ENCODE measurements around the gene RUNX3.

Gene RUNX3

DNA sequence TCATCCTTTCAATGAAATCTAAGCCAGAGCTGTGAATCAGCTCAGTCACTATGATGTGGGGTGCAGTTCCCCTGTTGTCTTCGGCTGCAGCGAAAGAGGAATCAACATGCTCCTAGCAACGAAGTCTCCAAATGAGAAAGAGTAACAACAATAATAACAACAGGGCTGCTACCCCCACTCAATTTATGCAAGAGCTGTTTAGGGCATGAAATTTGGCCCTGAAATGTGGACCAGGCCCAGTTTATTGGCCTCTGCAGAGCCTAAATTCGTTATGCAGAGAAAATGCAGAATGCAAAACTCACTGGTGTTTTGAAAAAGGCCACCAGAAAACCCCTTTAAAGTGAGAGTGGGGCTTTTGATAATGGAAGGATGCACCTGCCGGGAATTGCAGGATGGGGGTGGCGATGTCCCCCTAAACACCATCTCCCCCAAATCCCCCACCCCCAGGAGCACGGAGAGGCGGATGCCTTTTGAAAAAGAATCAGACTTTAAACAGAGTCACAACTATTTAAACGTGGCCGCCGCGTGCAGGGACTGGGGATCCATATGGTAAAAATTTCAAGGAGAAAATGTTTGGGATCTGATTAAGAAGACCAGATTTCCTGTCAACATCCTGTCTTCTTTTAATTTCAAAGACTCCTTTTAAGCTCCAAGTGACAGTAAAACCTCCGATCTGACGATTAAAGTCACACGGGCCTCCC lies 1.9 kb downstream of the RUNX3 start:
- DNase-seq: no peak

DNA sequence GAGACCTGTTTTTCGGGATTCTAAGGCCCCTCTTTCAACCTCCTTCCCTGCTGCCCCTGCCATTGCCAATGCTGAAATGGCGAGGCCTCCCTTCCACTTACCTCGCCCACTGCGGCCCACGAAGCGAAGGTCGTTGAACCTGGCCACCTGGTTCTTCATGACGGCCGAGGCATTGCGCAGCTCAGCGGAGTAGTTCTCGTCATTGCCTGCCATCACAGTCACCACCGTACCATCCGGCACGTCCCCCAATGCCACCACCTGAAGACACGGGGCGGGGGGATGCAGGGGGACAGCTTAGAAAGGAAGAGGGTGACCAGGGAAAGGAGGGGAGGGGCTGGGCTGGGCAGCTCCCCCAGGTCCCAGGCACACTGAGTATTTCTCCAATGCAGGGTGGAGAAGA lies 2.6 kb downstream of the RUNX3 start:
- DNase-seq: no peak

DNA sequence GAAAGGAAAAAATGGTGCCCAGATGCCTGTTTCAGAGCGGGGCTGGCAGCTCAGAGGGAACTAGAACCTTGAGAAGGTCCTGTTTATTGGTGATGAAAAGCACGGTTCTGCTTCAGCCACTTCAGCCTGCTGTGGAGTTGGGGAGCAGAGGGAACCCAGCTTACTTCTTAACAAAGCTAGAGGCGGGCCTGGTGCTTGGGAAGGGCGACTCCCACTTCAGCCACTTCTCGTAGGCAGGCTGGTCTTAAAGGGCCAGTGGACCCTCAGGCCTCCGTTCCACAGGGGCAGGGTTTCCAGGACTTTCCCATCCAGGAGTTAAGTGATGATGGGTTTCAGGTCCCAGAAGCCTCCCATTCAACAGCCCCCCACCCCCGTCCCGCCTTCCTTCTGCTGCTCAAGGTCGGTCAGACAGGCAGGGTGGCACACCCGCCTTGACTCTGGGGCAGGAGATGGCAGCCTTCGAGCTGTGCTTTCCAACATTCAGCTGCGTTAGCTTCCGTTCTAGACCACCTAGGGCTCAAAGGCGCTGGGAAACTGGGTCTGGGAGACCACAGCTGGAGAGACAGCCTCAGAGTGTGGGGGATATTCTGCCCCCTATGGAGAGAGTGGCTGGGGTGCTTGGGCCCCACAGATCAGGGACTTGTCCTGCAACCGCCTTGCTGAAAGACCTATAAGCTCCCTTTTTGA lies 3.4 kb downstream of the RUNX3 start:
- no peak for DNase-seq

DNA sequence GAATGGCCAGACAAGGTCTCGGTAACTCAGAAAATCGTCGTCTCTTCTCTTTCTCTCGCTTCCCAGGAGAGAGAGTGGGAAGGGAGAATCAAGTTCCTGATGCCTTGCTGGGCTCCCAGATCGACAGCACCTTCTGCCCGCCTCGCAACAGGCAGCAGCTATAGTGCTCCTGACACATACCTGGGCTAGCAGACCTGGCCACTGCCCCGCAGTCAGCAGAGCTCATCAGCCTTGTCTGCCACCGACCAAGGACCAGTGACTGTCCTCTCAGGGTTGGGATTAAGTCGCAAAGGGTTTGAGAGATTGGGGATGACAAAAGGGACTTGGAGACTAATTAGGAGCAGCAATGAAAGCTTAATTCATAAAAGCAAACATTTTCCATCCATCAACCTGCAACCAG lies 4.1 kb downstream of the RUNX3 start:
- DNase-seq: no peak

DNA sequence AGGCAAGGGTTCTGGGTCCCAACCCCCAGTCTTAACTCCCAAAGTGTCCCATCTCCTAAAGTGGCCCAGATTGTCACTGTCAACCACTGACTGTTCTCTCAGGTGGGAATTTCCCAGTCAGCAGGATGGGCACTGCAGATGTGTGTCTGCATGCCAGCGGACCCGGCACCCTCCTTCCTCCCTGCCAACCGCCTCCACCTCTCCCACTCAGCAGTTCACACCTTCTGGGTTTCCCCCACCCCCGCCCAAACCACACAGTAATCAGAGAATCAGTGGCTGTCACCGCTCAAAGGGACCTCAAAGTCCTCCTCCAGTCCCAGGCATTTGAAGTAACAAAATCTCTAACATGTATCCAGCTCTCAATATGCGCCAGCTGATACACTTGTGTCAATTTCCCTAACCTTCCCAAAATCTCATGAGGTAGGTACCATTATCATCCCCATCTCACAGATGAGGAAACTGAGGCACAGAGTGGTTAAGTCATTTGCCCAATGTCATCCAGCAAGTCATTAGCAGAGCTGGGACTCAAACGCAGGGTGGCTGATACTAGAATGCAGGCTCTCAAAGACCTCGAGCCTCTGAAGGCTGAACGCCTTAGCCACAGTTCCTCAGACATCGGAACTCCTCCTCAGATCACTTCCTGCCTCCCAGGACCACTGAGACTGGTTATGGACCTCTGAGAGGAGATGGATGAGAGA lies 4.8 kb downstream of the RUNX3 start:
- DNase-seq: no peak

DNA sequence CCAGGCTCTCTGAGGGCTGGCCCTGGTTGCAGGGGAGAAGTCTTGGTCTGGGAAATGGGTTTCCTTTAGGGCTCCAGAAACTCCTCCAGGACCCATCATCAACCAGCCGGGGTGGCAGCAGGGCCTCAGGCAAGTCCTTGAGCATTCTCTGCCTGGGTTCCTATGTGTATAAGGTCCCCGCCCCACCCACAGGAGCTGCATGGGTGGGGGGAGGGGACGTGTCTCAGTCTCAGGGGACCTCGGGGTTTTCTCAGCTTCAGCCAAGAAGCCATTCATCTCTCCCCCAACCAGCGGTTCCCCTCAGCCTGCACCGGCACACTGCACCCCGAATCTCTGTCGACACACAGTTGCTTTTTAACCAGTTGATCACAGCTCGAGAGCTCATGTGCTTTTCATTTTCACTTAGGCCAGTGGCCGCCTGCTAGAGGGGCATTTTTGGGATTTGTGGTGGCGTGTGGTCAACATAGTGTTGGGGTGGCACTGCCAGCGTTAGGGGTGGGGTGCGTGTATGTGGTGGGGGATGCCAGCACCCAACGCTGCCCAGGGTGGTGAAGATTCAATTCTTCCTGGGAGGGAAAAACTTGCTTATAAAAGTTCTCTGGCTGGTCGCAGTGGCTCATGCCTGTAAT lies 6.5 kb downstream of the RUNX3 start:
- DNase-seq: no peak

DNA sequence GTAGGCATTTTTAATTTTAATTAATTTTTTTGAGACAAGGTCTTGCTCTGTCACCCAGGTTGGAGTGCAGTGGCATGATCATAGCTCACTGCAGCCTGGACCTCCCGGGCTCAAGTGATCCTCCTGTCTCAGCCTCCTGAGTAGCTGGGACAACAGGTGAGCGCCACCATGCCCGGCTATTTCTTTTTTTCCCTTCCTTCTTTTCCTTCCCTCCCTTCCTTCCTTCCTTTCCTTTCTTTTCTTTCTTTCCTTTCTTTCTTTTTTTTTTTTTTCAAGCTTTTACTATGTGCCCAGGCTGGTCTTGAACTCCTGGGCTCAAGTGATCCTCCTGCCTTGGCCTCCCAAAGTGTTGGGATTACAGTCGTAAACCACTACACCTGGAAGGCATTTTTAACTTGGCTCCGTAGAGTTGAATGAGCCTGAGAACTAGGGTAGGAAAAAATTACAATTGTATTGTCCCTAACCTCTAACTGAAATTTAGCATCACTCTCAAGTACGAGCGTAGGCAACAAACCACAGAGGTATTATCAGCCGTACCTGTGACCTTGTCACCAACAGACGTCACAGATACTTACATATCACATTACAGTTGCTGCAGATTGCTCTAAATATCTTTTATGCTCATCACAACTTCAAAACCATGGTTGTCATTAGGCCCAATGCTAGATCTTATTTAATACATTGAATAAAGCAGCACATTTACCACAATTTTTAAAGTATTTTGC lies 8.0 kb downstream of the RUNX3 start:
- DNase-seq: no peak

DNA sequence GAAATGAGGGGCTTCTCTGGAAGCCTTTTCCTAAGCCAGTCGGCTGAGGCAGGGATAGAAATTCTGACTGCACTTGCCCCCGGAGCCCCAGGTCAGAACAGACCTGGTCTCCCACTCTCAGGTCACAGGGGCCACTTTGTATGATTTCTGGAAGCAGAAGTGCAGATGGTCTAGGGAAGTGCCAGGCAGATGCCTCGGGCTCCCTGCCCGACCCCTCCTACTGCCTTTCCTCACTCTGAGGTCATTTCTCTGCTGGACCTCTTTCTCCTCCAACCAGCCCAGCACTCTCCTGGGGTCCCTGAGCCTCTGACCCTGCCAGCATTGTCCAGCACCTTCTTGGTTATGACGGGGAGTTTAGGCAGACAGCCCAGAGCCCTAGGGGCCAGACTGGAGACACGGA lies 8.7 kb downstream of the RUNX3 start:
- no peak for DNase-seq

DNA sequence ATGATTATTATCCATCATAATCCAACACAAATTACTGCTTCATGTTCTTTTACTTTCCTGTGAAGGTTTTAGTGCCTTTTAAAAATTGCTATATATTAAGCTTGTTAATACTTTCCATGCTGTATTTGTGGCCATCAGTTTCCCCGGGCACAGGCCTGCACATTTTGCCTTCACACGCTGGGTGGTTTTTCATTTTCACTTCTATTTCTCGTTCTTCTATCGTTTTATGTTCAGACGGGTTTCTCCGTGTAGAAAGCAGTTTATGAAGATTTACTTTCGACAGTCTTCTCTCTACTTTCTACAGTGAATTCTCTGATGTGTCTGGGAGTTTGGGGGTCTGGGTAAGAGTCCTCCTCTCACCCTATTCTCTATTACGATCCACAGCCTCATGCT lies 9.5 kb downstream of the RUNX3 start:
- no peak for DNase-seq

DNA sequence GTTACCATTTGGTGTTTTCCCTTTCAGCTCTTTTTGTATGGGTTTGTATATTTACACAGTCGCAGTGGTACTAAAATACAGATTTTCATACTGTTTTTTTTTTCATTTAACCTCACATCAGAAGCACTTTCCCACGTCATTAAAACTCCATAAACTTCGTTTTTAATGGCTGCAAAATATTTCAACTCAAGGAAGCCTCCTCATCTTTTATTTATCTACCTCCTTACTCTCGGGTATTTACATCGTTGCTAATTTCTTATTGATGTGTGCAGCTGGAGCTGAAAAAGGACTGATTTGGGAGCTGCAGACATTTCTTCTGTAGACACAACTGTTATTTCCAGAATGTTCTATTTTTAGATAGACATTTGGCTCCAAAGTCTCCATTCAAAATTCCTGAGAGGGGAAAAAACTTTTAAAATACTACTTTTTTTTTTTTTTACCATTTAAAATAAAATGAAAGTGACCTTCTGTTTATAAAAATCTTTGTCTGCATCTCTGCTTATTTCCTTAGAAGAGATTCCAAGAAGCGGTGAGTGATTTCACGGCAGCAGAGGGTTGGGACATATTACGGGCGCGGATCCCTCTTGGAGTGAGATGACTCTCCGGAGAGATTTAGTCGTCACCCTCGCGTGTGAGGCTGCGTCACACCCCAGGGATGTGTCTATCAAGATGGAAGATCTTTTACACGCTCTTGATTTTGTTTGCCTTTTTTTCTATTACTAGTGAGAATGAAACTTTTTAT lies 10.1 kb downstream of the RUNX3 start:
- DNase-seq: no peak

DNA sequence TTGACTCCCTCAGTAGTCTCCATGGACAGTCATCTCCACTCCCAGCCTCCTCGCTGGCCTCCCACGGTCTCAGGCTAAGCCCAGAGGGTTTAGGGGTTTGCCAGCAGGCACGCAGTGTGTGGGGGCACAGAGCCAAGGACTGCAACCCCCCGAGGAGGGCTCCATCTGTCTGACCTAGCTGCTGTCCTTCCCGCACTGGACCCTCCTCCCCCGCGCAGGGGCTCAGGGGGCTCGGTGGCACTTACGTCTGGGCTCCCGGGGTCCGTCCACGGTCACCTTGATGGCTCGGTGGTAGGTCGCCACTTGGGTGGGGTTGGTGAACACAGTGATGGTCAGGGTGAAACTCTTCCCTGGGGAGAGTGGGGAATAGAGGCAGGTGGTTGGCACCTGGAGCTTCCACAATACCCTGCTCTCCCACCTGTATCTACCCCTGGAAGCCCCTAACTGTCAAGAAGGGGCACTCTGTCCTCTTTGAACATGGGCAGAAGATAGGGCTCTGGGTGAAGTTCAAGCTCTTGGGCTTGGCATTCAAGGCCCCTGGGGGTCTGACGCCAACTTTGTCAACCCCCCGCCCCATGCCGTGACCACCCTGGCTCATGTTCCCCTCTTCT lies 11.0 kb downstream of the RUNX3 start:
- DNase-seq: no peak

DNA sequence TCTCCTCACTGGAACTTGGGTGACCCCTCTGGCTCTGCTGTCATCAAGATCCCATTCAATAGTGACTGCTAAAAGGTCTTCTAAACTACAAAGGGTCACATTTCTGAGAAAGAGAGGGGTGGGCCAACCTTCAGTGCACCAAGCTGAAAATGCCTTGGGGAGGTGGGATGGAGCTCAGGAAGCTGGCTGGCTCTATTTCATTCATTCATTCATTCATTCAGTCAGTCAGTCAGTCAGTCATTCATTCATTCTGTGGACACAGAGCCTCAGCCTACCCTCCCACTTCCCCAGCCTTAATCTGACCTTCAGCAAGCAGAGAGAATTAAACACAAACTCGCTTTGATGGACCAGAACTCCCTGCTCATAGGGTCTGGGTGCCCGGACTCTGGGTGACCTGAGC lies 11.7 kb downstream of the RUNX3 start:
- no peak for DNase-seq

DNA sequence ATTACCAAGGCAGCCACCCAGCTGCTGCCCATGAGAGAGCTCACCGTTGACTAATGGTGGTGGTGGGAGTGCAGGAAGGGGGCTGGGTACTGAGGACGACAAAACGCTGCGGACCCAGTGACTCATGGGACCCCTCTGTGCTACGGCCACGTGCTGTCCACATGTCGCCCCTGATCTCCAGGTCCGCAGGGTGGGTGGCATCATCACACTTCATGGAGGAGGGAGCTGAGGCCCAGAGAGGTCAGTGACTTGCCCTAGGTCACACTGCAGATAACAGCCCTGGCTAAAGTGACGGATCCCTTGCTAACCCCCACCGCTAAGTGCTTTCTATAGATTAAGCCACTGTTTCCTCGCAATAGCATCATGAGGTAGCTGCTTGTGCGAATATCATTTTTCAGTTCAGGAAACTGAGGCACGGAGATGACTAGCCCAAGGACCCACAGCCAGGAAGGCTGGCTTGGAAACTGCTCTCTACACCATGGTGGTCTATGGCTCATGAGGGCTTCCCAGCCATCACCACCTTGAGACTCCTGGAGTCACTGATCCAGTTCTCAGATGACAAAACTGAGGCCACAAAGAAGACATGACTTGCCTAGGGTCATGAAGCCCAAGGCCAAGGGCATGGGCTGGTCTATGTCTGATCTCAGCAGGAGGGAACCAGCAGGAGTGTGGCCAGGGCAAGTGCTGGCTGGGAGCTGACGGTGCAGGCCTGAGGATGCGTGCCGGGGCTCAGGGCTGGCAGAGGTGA lies 12.6 kb downstream of the RUNX3 start:
- DNase-seq: no peak

DNA sequence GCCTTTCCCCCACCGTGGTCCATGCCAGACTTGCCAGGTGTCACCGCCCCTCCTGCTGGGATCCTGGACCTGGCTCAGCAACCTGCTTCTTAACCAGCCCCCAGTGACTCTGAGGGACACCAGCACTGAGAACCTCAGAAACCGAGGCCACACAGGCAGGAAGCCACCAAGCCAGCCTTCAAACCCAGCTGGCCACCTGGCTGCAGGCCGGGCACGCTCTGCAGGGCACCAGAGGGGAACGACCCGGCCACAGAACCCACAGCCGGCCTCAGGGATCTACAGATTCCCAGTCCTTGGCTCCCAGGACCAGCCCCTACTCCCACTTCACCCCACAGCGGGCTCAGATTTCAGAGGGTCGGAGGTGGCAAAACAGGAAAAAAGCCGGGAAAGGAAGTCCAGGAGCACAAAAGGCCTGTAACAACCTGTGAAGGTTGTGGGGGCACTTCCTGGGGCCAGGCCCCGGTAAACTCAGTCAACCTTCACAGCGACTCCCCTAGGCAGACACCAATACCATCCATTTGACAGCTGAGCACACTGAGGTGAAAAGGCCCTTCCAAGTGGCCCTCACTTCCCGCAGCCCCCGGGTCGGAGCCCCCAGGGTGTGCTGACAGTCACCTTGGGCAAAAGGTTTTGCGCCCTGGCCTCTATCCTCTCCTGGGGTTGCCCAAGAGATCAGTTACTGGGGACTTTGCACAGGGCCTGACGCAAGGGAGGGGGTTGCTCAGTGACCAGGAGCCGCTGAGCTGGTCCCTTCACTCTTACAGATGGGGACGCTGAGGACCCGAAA lies 14.1 kb downstream of the RUNX3 start:
- DNase-seq: no peak

DNA sequence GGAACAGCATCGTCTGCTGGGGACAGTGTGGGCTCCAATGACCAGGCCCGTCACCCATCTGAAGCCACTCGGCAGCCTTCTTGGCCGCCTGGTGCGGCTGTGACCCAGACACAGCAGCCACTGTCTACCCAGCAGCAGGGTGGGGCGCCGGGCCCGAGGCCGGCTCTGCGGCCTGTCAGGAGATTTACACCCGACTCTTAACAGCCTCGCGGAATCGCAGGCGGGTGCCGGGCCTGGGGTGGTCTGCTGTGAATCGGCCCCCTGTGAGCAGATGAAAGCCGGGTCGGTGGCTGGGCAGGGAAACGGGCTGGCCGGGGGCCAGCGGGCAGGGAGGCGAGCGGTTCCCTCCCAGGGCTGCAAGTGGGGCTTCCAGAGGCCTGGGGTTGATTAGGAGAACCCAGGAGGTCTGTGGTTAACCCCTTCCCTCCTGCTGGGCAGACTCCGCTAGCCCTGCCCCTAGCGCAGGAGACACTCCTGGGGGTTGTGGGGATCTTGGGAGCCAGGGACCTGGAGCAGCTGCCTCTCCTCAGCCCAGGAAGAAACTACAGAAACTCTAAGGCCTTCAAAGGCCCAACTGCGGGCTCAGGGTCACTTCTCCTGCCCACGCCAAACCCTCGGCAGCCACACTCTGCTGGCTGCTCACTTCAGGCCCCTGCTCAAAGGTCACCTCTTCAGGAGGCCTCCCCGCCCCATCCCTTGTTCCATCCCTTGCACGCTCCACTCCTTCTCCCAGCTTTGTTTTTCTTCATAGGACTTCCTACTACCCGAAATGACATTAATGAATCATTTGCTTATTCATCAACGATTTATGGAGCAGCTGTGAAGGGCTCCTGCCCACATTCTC lies 15.6 kb downstream of the RUNX3 start:
- no peak for DNase-seq

DNA sequence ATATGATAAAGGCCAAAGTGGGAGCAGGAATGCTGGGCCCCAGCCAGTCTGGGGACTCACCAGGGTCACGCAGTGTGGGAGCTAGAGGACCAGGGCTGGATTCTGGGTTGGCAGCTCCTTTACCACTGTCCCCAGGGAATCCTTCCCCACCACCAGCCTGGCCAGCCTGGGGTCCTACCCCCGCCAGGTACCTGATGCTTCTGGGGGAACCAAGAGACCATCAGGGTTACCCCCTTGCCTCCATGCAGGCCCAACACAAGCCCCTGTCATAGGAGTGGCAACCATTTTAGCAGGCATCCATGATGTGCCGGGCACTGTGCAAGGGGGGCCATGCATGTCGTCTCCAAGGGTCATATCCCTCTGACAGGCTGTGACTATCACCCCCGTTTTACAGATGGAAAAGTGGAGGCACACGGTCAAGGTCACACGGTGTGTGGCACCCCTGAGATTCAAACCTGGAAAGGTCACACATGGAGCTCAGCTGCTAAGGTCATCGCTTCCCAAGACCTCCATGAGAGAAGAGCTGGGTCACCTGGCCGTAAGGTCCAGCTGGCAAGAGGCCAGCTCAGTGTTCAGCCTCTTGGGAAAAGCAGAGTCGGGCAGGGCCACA lies 16.4 kb downstream of the RUNX3 start:
- DNase-seq: no peak

DNA sequence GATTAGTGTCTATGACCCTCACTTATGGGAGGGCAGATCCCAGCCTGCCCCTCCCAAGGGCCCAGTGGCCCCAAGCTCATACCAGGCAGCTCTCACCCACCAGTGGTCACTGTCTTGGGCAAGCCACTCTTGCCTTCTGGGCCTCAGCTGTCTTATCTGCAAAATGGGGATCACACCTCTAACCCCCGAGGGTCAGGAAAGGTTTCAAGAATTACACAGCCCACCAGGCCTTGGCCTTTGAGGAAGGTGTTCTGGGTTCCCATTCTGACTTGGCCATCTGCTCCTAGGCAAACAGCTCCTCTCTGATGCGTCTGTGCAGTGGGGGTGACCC lies 16.8 kb downstream of the RUNX3 start:
- DNase-seq: no peak

DNA sequence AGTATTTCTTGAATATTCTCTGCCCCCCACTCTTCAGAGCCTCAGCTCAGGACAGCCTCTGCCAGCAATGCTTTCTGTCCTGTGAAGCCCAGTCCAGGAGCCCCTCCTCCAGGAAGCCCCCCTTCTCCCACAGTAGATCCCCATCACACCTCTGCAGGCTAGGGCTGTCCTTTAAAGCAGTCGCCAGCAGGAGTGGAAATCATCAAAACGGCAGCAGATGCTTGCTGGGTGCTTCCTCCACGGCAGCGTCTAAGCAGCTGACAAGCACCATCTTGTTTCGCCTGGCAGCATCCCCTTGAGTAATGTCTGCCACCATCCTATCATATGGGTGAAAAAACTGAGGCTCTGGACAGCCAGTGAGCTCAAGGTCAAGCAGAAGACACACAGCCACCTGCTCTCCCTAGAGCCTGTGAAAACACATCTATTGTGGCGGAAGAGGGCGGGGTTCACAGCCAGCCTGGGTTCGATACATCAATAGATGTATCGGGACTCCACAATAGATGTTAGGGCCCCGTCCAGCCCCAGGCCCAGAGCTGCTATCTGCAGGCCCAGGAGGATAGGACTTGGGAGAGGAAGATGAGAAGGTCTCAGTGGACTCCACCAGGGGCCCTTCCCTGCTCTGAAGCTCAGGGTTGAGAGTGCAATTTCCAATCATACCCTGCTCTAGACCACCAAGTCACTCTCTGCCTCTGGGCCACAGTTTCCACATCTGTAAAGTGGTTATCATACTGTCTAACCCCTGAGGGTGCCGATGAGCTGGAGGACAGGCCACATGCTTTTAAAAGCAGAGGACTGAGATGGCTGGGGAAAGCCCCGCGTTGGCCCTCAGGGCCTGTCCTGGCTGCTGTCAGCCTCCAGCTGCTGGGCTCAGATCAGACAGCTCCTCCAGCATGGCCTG lies 17.5 kb downstream of the RUNX3 start:
- no peak for DNase-seq

Data from NCI-H446 treated with DMSO at 0.1 percent for 48 hours (cell line).